ENCODE measurements around the gene GUSB.

GRCh38 chr7:65976659-65977196 is 5.3 kb downstream of the GUSB start:
- no peak for TF ChIP-seq TCF4 (CRISPR knock-in tag; IDR thresholded peaks at IDR 0.05; ENCODE audit: borderline replicate concordance)
- no peak for TF ChIP-seq ZC3H10 (CRISPR knock-in tag; IDR thresholded peaks at IDR 0.05)
- no peak for TF ChIP-seq POU6F1 (CRISPR knock-in tag; IDR thresholded peaks at IDR 0.05; ENCODE audit: borderline replicate concordance, low read depth)
- no peak for TF ChIP-seq PATZ1 (CRISPR knock-in tag; IDR thresholded peaks at IDR 0.05; ENCODE audit: borderline replicate concordance)

All from SK-N-SH treated with all-trans-retinoic acid at 6 μM for 48 hours (cell line).